Tibial nerve (tissue), 4 donors: ENCODE data around the gene HK2. TPM values are rescaled to one million over a fixed set of nuclear protein-coding genes. Genes with fewer than 3 reads are reported as not detected.

Source experiments
- DNase-seq, 2 donors: peaks; one replicate each; pipeline ENCODE4 v3.0.0-alpha.2; 2019; ENCODE audit warnings: low spot score in 2 of 2
- H3K27ac ChIP-seq, 4 donors: fragments of 200-600 bp; sonication (generic) in 3 of 4; one replicate each; pipeline ENCODE4 v1.5.1; 2017 to 2019; ENCODE audit warnings: mild to moderate bottlenecking in 1 of 4
- H3K27me3 ChIP-seq, 2 donors: fragments of 200-600 bp; sonication (generic) in 1 of 2; one replicate each; pipeline versions ENCODE4 v1.5.1 to v1.6.0; 2017 to 2019
- H3K36me3 ChIP-seq, 3 donors: fragments of 200-600 bp; sonication (generic); one replicate each; pipeline ENCODE4 v1.5.1; 2018 to 2019
- H3K4me1 ChIP-seq, 4 donors: fragments of 200-600 bp; sonication (generic) in 3 of 4; one replicate each; pipeline ENCODE4 v1.5.1; 2017 to 2019
- H3K4me3 ChIP-seq, 4 donors: fragments of 200-600 bp; sonication (generic) in 3 of 4; one replicate each; pipeline ENCODE4 v1.5.1; 2017 to 2019; ENCODE audit warnings: mild to moderate bottlenecking in 1 of 4, moderate library complexity in 1 of 4
- H3K9me3 ChIP-seq, 4 donors: fragments of 200-600 bp; sonication (generic) in 3 of 4; one replicate each; pipeline ENCODE4 v1.5.1; 2017 to 2019
- EP300 ChIP-seq, 2 donors: sonication (generic); formaldehyde crosslinking; IDR thresholded peaks; one replicate each; pipeline ENCODE4 v1.6.1; 2017; ENCODE audit warnings: antibody characterized with exemption in 2 of 2, mild to moderate bottlenecking in 1 of 2
- POLR2A ChIP-seq, 2 donors: fragments of 450-650 bp; IDR thresholded peaks; one replicate each; pipeline ENCODE4 v1.6.1; 2017; ENCODE audit warnings: antibody characterized with exemption in 2 of 2, mild to moderate bottlenecking in 2 of 2, moderate library complexity in 2 of 2
- WGBS, 2 donors: methylation state at CpG; one replicate each; pipeline ENCODE4 v1.1.5; 2018; 5-methylcytosine and 5-hydroxymethylcytosine counted together
- total RNA-seq, 4 donors: library from RNA; depleted of rRNA; stranded (reverse); fragments of >200 nt; gene quantifications; one replicate each; pipeline ENCODE4 v1.1.0, GENCODE V29; 2016
- TF ChIP-seq, protein P1 (sequence below), 5 experiments: fragments of 200-600 bp in 3 of 5; fragments of 450-650 bp in 2 of 5; sonication (generic) in 3 of 5; IDR thresholded peaks; one replicate each; pipeline ENCODE4 v1.5.1; 2016 to 2019; ENCODE audit warnings: antibody characterized with exemption in 5 of 5, mild to moderate bottlenecking in 3 of 5, moderate library complexity in 2 of 5

Gene HK2
- total RNA-seq, 4 donors from 2014 or later, result 6.5 to 13.4 (median 6.7) TPM

DNA sequence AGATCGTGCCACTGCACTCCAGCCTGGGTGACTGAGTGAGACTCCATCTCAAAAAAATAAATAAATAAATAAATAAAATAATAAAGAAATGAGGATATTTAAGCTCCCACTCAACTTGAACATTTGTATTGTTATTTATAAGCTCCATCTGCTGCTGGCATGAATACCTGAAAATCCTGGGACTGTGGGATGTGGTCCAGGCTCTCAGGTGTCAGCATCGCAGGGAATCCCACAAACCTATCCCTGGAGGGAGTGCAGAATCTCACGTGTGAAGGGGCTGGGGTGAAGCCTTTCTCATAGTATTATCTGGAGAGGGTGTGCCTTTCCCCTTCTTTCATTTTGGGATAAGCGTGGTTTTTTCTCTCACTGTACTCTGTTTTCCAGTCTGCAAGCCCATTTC lies 77.1 kb downstream of the HK2 start:
- Histone ChIP-seq H3K9me3 (no peaks in the 10 kb centered on the region), H3K4me1 (no peaks in the 10 kb centered on the region), H3K27ac (no peak overlapping the region), H3K36me3 (no peaks in the 10 kb centered on the region), H3K4me3 (no peak overlapping the region), H3K27me3 (peaks cover 0 to 14% of the 10 kb centered on the region in 2 donors)
- no peak for TF ChIP-seq POLR2A (IDR thresholded peaks at IDR 0.05)
- TF ChIP-seq, protein P1, sequence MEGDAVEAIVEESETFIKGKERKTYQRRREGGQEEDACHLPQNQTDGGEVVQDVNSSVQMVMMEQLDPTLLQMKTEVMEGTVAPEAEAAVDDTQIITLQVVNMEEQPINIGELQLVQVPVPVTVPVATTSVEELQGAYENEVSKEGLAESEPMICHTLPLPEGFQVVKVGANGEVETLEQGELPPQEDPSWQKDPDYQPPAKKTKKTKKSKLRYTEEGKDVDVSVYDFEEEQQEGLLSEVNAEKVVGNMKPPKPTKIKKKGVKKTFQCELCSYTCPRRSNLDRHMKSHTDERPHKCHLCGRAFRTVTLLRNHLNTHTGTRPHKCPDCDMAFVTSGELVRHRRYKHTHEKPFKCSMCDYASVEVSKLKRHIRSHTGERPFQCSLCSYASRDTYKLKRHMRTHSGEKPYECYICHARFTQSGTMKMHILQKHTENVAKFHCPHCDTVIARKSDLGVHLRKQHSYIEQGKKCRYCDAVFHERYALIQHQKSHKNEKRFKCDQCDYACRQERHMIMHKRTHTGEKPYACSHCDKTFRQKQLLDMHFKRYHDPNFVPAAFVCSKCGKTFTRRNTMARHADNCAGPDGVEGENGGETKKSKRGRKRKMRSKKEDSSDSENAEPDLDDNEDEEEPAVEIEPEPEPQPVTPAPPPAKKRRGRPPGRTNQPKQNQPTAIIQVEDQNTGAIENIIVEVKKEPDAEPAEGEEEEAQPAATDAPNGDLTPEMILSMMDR (IDR thresholded peaks at IDR 0.05), result no peak
- TF ChIP-seq EP300 (IDR thresholded peaks at IDR 0.05), result no peak
- WGBS, 2 donors, result 46 to 66% methylated on average over 4 of the region's 4 CpGs
- DNase-seq, result no peak

DNA sequence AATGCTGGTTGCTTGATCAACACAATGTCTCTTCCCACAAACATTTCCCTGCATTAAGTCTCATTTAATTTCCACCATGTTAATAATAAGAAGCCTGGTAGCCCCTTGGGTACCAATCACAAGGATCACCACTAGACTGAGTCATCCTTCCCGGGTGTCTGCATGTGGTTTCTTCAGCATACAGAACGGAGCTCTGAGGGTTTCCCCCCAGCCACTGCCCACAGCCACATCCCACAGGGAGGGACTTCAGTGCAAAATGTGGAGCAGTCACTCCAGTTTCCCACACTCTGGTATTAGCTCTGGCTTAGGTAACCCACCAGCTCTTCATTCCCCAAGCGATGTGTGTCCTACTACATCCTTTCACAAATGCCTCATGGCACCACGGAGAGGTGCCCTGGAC lies 81.8 kb downstream of the HK2 start:
- H3K4me3 ChIP-seq, result no peak overlapping the region
- TF ChIP-seq EP300 (IDR thresholded peaks at IDR 0.05) (no peak), POLR2A (IDR thresholded peaks at IDR 0.05) (no peak)
- TF ChIP-seq, protein P1 (IDR thresholded peaks at IDR 0.05), result no peak
- H3K9me3 ChIP-seq, result peaks cover 0 to 7% (median 0%) of the 10 kb centered on the region in 4 donors
- no peaks in the 10 kb centered on the region for H3K36me3 ChIP-seq
- WGBS, 2 donors, result 60 to 65% methylated on average over 4 of the region's 4 CpGs
- H3K4me1 ChIP-seq, result peaks cover 0 to 5% (median 0%) of the 10 kb centered on the region in 4 donors
- no peak overlapping the region for H3K27ac ChIP-seq
- no peak for DNase-seq
- peaks cover 0 to 3% of the 10 kb centered on the region in 2 donors for H3K27me3 ChIP-seq

DNA sequence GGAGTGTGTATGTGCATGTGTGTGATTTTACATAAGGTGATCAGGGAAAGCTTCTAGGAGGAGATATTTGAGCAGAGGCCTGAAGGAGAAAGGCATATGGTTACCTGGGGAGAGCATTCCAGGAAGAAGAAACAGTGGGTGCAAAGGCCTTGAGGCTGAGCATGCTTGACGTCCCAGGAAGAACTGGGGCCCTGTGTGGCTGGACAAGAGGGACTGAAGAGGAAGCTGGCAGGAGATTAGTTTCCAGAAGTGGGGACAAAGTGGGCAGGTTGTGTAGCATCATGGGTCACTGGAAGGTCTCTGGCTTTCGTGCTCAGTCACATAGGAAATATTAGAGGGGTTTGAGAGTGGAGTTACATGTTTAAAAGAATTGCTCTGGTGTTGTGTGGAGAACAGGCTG lies 82.5 kb downstream of the HK2 start:
- H3K36me3 ChIP-seq, result no peaks in the 10 kb centered on the region
- WGBS, 2 donors, result 64 to 66% methylated on average over 2 of the region's 2 CpGs
- H3K9me3 ChIP-seq, result peaks cover 0 to 13% (median 0%) of the 10 kb centered on the region in 4 donors
- TF ChIP-seq, protein P1 (IDR thresholded peaks at IDR 0.05), result no peak
- TF ChIP-seq EP300 (IDR thresholded peaks at IDR 0.05), result no peak
- no peak for TF ChIP-seq POLR2A (IDR thresholded peaks at IDR 0.05)
- H3K4me1 ChIP-seq, result peaks cover 0 to 5% (median 0%) of the 10 kb centered on the region in 4 donors
- H3K4me3 ChIP-seq, result no peak overlapping the region
- no peak overlapping the region for H3K27ac ChIP-seq
- H3K27me3 ChIP-seq, result peaks cover 0 to 3% of the 10 kb centered on the region in 2 donors
- DNase-seq, result no peak

DNA sequence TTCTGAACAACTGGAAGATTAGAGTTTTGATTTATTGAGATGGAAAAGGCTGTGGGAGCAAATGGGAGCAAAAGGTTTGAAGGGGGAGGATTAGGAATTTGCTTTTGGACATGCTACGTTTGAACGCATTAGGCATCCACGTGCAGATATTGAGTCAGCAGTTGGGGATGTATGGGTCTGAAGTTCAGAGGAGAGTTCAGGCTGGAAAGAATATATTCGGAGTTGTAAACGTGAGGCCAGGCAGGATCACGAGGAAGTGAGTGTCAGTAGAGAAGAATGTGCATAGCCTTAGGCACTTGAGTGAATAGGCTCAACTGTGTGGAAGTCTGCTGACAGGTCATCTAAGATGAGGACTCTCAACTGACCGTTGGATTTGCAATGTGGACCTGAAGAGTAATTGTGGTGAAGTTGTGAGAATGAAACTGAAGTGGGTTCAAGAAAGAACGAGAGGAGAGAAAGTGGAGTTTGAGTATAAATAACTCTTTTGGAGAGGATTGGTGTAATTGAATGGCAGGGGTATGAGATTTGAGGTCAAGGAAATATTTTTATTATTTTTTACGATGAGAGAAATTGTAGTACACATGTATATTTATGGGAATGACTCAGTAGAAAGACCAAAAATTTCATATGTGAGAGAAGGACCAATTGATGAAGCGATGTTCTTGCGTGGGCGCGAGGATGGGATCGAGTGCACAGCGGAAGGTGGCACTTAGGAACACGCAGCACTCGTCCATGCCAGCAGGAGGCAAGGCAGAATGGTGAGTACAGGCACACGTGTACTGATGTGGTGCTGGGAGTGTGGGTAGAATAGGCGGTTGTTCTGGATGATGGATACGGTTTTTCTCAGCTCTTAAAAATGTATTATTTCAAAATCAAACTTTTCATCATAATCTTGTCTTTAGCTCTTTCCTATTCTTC lies 84.0 kb downstream of the HK2 start:
- peaks cover 0 to 5% (median 0%) of the 10 kb centered on the region in 4 donors for H3K4me1 ChIP-seq
- no peak for DNase-seq
- no peak overlapping the region for H3K4me3 ChIP-seq
- peaks cover 0 to 3% of the 10 kb centered on the region in 2 donors for H3K27me3 ChIP-seq
- no peaks in the 10 kb centered on the region for H3K36me3 ChIP-seq
- no peak for TF ChIP-seq POLR2A (IDR thresholded peaks at IDR 0.05)
- no peak for TF ChIP-seq EP300 (IDR thresholded peaks at IDR 0.05)
- TF ChIP-seq, protein P1 (IDR thresholded peaks at IDR 0.05), result no peak
- H3K27ac ChIP-seq, result no peak overlapping the region
- 74 to 76% methylated on average over 20 of the region's 20 CpGs for WGBS, 2 donors
- peaks cover 0 to 15% (median 0%) of the 10 kb centered on the region in 4 donors for H3K9me3 ChIP-seq

DNA sequence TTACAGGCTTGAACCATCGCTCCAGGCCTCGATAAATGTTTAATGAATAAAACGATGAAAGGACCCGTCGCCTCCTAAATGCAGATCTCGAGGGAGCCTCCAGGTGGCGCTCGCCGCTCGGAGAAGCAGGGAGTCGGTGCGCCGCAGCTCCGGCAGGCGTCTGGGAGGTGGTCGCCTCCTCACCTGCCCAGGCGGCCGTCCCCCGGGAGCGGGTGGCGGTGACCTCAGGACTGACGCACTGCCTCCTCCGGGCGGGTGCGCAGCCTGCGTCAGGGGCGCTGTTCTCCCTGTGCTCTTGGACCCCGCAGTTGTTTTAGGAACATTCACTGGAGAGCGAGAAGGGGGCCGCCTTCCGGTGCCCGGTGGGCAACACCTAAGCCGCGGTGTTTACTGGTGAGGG lies 85.9 kb downstream of the HK2 start:
- 5 to 9% methylated on average over 34 of the region's 34 CpGs for WGBS, 2 donors
- Histone ChIP-seq H3K36me3 (no peaks in the 10 kb centered on the region), H3K4me1 (peaks cover 0 to 5% (median 0%) of the 10 kb centered on the region in 4 donors), H3K4me3 (peak overlapping the region in 2 of 4 donors; percentile 17 to 30), H3K9me3 (peaks cover 0 to 18% (median 0%) of the 10 kb centered on the region in 4 donors), H3K27me3 (peaks cover 0 to 3% of the 10 kb centered on the region in 2 donors), H3K27ac (no peak overlapping the region)
- peak; percentile 35 to 42 for DNase-seq
- TF ChIP-seq, protein P1 (IDR thresholded peaks at IDR 0.05), result peak; percentile 57 to 81 (median 71)
- no peak for TF ChIP-seq POLR2A (IDR thresholded peaks at IDR 0.05)
- no peak for TF ChIP-seq EP300 (IDR thresholded peaks at IDR 0.05)
